ENCODE data around the gene TK2.
"Not testable (repeated sequence)": the region's sequence is repeated elsewhere in the genome, so short reads cannot be mapped to it uniquely, and the experiment has no call there.

Gene TK2

DNA sequence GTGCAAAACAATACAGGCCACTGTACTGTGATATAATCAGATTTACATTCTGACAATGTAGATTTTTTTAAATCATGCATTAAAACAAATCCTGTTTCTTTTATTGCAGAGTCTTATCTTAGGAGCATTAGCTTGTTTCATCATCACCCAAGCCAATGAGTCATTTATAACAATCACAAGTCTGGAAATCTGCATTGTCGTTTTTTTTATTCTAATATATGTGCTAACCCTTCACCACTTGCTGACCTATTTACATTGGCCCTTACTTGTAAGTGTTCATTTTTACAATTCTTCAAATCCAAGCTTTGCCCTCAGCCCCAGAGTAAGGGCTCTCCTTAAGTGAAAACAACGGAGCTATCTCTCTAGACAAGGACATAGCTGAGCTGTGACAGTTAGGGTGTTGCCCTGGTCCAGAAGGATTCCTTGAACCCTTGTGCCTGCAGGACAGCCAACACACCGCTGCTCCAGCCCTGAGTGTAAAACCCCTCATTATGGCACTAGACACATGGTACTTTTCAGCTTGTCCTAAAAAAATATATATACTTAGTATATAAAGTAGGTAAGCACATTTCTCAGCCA lies 20.0 kb upstream of the TK2 start:
- Histone ChIP-seq H3K36me3 (ENCODE audit: control insufficient read depth, insufficient read depth, low read length) (peaks cover 14% of the 10 kb centered on the region), H3K27ac (ENCODE audit: low read depth, low read length, severe bottlenecking) (no peak overlapping the region), H3K4me3 (ENCODE audit: extremely low read depth, insufficient read depth, low read length, poor library complexity, severe bottlenecking) (no peak overlapping the region), H3K9me3 (ENCODE audit: control insufficient read depth, low read length) (no peaks in the 10 kb centered on the region), H3K4me1 (ENCODE audit: control insufficient read depth, insufficient read depth, low read length, poor library complexity, severe bottlenecking) (peaks cover 12% of the 10 kb centered on the region)
- 79 to 90% methylated on average over 2 of the region's 3 CpGs for WGBS, 2 experiments (ENCODE audit: insufficient coverage in 2 of 2)

DNA sequence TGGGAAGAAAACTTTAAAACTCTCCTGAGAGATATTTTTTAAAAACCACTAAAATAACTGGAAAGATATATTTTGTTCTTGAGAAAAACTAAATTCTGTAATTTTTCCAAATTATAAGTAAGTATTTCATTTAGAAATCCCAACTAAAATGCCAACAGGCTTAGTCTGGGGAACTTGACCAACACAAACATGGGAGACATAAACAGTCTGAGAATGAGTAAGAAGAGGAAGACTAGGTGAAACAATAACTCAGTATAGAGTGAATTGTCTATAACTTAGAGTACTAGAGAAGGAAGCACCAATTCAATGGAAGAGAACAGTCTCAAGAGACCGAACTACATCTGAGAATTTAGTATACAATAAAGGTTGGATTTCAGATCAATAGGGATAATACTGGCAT lies 19.2 kb upstream of the TK2 start:
- Histone ChIP-seq H3K9me3 (ENCODE audit: control insufficient read depth, low read length) (no peaks in the 10 kb centered on the region), H3K4me3 (ENCODE audit: extremely low read depth, insufficient read depth, low read length, poor library complexity, severe bottlenecking) (no peak overlapping the region), H3K4me1 (ENCODE audit: control insufficient read depth, insufficient read depth, low read length, poor library complexity, severe bottlenecking) (peaks cover 15% of the 10 kb centered on the region), H3K36me3 (ENCODE audit: control insufficient read depth, insufficient read depth, low read length) (peaks cover 14% of the 10 kb centered on the region), H3K27ac (ENCODE audit: low read depth, low read length, severe bottlenecking) (no peak overlapping the region)
- 100% methylated on average over 1 of the region's 1 CpG; no CpG with 5 or more reads in 1 of the 2 experiments for WGBS, 2 experiments (ENCODE audit: insufficient coverage in 2 of 2)

DNA sequence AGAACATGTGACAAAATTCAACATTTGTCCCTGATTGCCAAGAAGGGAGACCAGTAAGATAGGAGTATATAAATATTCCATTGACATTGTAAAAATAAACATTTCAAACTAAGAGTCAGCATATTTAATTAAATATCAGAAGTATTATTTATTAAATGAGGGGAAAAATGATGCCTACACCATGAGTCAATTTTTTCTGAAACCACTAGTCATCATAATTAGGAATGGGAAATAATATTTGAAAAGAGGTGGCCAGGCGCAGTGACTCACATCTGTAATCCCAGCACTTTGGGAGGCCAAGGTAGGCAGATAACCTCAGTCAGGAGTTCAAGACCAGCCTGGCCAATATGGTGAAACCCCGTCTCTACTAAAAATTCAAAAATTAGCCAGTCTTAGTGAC lies 18.4 kb upstream of the TK2 start:
- peaks cover 15% of the 10 kb centered on the region for H3K4me1 ChIP-seq (ENCODE audit: control insufficient read depth, insufficient read depth, low read length, poor library complexity, severe bottlenecking)
- no peak overlapping the region for H3K4me3 ChIP-seq (ENCODE audit: extremely low read depth, insufficient read depth, low read length, poor library complexity, severe bottlenecking)
- peaks cover 14% of the 10 kb centered on the region for H3K36me3 ChIP-seq (ENCODE audit: control insufficient read depth, insufficient read depth, low read length)
- H3K27ac ChIP-seq (ENCODE audit: low read depth, low read length, severe bottlenecking), result no peak overlapping the region
- 100% methylated on average over 1 to 2 of the region's 2 CpGs for WGBS, 2 experiments (ENCODE audit: insufficient coverage in 2 of 2)
- no peaks in the 10 kb centered on the region for H3K9me3 ChIP-seq (ENCODE audit: control insufficient read depth, low read length)

DNA sequence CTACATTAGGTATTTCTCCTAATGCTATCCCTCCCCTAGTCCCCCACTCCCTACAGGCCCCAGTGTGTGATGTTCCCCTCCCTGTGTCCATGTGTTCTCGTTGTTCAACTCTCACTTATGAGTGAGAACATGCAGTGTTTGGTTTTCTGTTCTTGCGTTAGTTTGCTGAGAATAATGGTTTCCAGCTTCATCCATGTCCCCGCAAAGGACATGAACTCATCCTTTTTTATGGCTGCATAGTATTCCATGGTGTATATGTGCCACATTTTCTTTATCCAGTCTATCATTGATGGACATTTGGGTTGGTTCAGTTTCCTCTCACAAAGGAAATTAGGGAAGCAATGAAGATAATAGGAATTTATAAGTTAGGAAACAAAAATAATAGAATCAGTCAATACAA lies 17.3 kb upstream of the TK2 start:
- H3K4me3 ChIP-seq (ENCODE audit: extremely low read depth, insufficient read depth, low read length, poor library complexity, severe bottlenecking); H3K27ac ChIP-seq (ENCODE audit: low read depth, low read length, severe bottlenecking); H3K9me3 ChIP-seq (ENCODE audit: control insufficient read depth, low read length): not testable (repeated sequence)
- WGBS, 2 experiments (ENCODE audit: insufficient coverage in 2 of 2), result 100% methylated on average over 1 of the region's 3 CpGs; no CpG with 5 or more reads in 1 of the 2 experiments
- Histone ChIP-seq H3K36me3 (ENCODE audit: control insufficient read depth, insufficient read depth, low read length) (peaks cover 17% of the 10 kb centered on the region), H3K4me1 (ENCODE audit: control insufficient read depth, insufficient read depth, low read length, poor library complexity, severe bottlenecking) (peaks cover 15% of the 10 kb centered on the region)

DNA sequence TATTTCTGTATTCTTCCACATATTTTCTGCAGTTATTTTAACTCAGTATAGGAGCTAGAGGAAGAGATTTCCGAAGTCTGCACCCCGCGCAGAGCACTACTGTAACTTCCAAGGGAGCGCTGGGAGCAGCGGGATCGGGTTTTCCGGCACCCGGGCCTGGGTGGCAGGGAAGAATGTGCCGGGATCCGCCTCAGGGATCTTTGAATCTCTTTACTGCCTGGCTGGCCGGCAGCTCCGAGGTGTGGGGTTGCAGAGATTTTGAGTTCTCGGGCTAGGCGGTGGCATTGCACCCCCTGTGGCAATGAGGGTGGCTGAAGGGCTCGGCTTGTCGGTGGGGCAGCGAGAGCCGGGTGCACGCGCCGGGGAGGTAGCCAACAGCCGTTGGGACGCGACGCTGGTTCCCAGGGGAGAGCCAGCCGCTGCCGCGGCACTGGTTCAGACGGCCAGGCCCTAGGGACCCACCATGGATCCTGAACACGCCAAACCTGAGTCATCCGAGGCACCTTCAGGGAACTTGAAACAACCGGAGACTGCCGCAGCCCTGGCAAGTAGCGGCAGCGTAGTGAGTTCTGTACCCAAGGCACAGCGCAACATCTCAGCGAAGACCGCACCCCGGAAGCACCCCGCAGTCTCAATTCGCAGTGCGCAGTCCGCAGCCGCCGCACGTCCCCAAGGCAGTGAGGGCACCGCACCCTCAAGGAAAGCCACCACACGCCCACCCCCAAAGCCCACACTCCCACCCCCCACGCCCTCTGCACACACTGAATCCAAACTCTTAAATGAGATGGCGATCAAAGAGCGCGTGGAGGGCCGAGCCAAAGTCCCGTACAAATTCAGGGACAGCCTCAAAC lies 16.4 kb upstream of the TK2 start, which contains the start of gene CMTM1:
Gene CMTM1, plus strand, starts transcription at position 389 of the 851 bp plus-strand sequence. Its CDS starts 75 bp downstream, at position 464.
- 93 to 95% methylated on average over 39 to 51 of the region's 54 CpGs for WGBS, 2 experiments (ENCODE audit: insufficient coverage in 2 of 2)

DNA sequence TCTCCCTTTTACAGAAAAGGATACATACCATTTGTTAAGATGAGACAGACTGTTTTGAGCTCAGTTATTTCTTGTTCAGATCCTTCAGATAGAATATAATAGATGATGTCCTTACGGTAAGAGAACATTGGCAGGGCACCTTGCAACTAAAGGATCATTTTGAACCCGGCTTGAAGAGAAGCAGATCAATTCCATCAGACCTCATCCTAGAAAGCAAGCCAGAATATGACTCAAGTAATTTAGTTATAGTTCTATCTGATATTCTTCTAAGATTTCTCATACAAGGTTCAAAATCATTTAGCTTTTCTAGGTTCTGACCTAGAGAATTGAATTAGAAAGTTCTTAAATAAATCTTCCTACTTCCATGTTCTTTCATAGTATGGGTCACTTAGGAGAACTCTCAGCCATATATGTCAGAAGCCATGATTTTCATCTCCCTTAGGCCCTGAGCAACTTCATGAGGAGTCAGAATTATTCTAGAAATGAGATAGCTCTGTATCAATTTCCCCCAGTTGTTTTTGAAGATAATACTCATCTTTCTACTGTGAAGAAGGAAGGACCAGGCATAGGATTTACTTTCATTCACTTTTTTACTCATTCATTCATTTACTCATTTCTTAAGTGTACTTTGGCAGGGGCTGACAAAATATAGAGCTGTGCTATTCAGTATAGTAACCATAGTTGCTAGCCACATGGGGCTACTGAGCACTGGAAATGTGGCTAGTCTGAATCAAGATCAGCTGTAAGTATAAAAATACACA lies 13.8 kb upstream of the TK2 start:
- Histone ChIP-seq H3K36me3 (ENCODE audit: control insufficient read depth, insufficient read depth, low read length) (peaks cover 17% of the 10 kb centered on the region), H3K9me3 (ENCODE audit: control insufficient read depth, low read length) (no peaks in the 10 kb centered on the region), H3K27ac (ENCODE audit: low read depth, low read length, severe bottlenecking) (no peak overlapping the region), H3K4me3 (ENCODE audit: extremely low read depth, insufficient read depth, low read length, poor library complexity, severe bottlenecking) (no peak overlapping the region), H3K4me1 (ENCODE audit: control insufficient read depth, insufficient read depth, low read length, poor library complexity, severe bottlenecking) (peaks cover 12% of the 10 kb centered on the region)
- WGBS, 2 experiments (ENCODE audit: insufficient coverage in 2 of 2), result 100% methylated on average over 1 of the region's 2 CpGs; no CpG with 5 or more reads in 1 of the 2 experiments

More for the DNA sequence above, 16.4 kb upstream of the TK2 start, which contains the start of gene CMTM1:
- H3K27ac ChIP-seq (ENCODE audit: low read depth, low read length, severe bottlenecking), result no peak within 1 kb of the TSS
- H3K4me1 ChIP-seq (ENCODE audit: control insufficient read depth, insufficient read depth, low read length, poor library complexity, severe bottlenecking), result peaks cover 15% of the 10 kb centered on the region
- no peaks in the 10 kb centered on the region for H3K9me3 ChIP-seq (ENCODE audit: control insufficient read depth, low read length)
- no peak within 1 kb of the TSS for H3K4me3 ChIP-seq (ENCODE audit: extremely low read depth, insufficient read depth, low read length, poor library complexity, severe bottlenecking)
- peaks cover 17% of the 10 kb centered on the region for H3K36me3 ChIP-seq (ENCODE audit: control insufficient read depth, insufficient read depth, low read length)

DNA sequence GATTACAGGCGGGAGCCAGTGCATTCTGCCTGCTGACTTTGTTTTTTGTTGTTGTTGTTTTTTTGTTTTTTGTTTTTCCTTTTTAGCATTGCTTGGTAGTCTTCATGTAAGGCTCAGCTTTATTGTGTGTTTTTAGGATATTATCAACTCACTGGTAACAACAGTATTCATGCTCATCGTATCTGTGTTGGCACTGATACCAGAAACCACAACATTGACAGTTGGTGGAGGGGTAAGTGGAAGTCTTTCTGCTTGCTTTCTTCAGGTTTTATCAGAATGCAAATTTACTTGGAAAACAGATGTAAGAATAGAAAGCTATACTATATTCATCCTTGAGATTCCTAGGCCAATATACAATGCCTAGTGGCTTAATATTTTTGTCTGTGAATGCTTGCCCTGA lies 13.1 kb upstream of the TK2 start:
- Histone ChIP-seq H3K9me3 (ENCODE audit: control insufficient read depth, low read length) (no peaks in the 10 kb centered on the region), H3K4me1 (ENCODE audit: control insufficient read depth, insufficient read depth, low read length, poor library complexity, severe bottlenecking) (peaks cover 12% of the 10 kb centered on the region), H3K4me3 (ENCODE audit: extremely low read depth, insufficient read depth, low read length, poor library complexity, severe bottlenecking) (no peak overlapping the region), H3K36me3 (ENCODE audit: control insufficient read depth, insufficient read depth, low read length) (peaks cover 17% of the 10 kb centered on the region), H3K27ac (ENCODE audit: low read depth, low read length, severe bottlenecking) (no peak overlapping the region)
- WGBS, 2 experiments (ENCODE audit: insufficient coverage in 2 of 2), result 86% methylated on average over 1 of the region's 2 CpGs; no CpG with 5 or more reads in 1 of the 2 experiments

DNA sequence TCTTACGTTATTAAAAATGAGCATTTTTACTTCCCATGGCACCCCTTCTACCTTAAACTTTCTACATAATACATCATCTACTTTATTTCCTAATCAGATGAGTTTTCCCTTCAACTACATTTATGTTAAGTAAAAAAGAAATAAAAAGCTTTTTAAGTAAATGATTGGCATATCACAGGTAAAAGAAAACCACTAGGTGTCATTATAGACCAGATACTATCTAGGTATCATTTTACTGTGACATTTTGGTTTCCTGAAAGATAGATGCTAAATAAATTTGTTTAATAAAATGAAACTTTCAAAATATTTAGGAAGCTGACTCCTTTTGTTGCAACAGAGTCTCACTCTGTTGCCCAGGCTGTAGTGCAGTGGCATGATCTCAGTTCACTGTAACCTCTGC lies 12.5 kb upstream of the TK2 start:
- H3K36me3 ChIP-seq (ENCODE audit: control insufficient read depth, insufficient read depth, low read length), result peaks cover 17% of the 10 kb centered on the region
- no peak overlapping the region for H3K27ac ChIP-seq (ENCODE audit: low read depth, low read length, severe bottlenecking)
- 100% methylated on average over 1 of the region's 1 CpG; no CpG with 5 or more reads in 1 of the 2 experiments for WGBS, 2 experiments (ENCODE audit: insufficient coverage in 2 of 2)
- H3K9me3 ChIP-seq (ENCODE audit: control insufficient read depth, low read length), result no peaks in the 10 kb centered on the region
- H3K4me3 ChIP-seq (ENCODE audit: extremely low read depth, insufficient read depth, low read length, poor library complexity, severe bottlenecking), result no peak overlapping the region
- peaks cover 12% of the 10 kb centered on the region for H3K4me1 ChIP-seq (ENCODE audit: control insufficient read depth, insufficient read depth, low read length, poor library complexity, severe bottlenecking)

DNA sequence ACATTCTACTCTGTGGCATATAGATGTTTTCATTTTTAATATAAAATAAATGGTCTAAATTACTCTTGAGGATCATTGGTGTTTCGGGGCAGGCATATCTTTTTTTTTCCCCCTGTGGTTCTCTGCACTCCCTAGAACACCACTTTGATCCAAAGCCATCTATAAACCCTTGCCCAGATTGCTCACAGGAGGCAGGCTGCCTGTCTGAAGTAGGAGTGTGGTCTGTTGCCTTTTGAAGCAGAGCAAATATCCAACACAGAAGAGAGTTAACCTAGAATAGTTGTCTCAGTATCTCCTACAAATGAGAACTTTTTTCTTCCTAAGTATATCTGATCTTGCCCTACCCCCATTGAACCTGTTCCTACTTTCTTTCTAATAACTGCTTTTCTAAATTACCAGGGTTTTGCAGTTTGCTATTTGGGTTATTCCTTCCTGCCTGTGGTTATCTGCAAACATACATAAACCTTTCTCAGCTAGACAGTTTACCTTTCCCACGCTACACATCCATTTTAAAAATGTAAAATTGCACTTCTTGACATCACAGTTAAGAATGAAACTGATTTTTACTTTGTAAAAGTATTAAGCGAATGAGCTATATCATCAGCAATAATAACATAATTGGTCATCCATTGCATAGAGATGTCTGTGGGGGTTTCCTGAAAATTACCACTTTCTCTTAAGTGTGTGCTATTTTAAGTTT lies 11.6 kb upstream of the TK2 start:
- WGBS, 2 experiments (ENCODE audit: insufficient coverage in 2 of 2), result no CpG with 5 or more reads among the region's 3 CpGs
- Histone ChIP-seq H3K4me1 (ENCODE audit: control insufficient read depth, insufficient read depth, low read length, poor library complexity, severe bottlenecking) (peaks cover 12% of the 10 kb centered on the region), H3K4me3 (ENCODE audit: extremely low read depth, insufficient read depth, low read length, poor library complexity, severe bottlenecking) (no peak overlapping the region), H3K9me3 (ENCODE audit: control insufficient read depth, low read length) (no peaks in the 10 kb centered on the region), H3K27ac (ENCODE audit: low read depth, low read length, severe bottlenecking) (no peak overlapping the region), H3K36me3 (ENCODE audit: control insufficient read depth, insufficient read depth, low read length) (peaks cover 11% of the 10 kb centered on the region)

- Histone ChIP-seq H3K4me1 (ENCODE audit: control insufficient read depth, insufficient read depth, low read length, poor library complexity, severe bottlenecking) (peaks cover 5% of the 10 kb centered on the region), H3K27ac (ENCODE audit: low read depth, low read length, severe bottlenecking) (no peak overlapping the region), H3K36me3 (ENCODE audit: control insufficient read depth, insufficient read depth, low read length) (peaks cover 3% of the 10 kb centered on the region), H3K4me3 (ENCODE audit: extremely low read depth, insufficient read depth, low read length, poor library complexity, severe bottlenecking) (no peak overlapping the region), H3K9me3 (ENCODE audit: control insufficient read depth, low read length) (no peaks in the 10 kb centered on the region)
- WGBS, 2 experiments (ENCODE audit: insufficient coverage in 2 of 2), result 80 to 91% methylated on average over 1 of the region's 1 CpG
Observed at GRCh38 chr16:66560107-66560506, 10.2 kb upstream of the TK2 start.
